Activated naive CD8-positive, alpha-beta T cell (primary cell): ENCODE results near the gene PHACTR3.

Source experiments
- H3K27ac Mint-ChIP-seq: one replicate; pipeline ENCODE4 v1.8.0; 2021; ENCODE audit warnings: mixed read lengths
- H3K27me3 Mint-ChIP-seq: one replicate; pipeline ENCODE4 v1.8.0; 2021; ENCODE audit warnings: mixed read lengths
- H3K36me3 Mint-ChIP-seq: one replicate; pipeline ENCODE4 v1.8.0; 2021; ENCODE audit warnings: mixed read lengths
- H3K4me1 Mint-ChIP-seq: one replicate; pipeline ENCODE4 v1.8.0; 2021; ENCODE audit warnings: low read depth, mixed read lengths
- H3K4me3 Mint-ChIP-seq: one replicate; pipeline ENCODE4 v1.8.0; 2021; ENCODE audit warnings: mild to moderate bottlenecking, mixed read lengths
- H3K9me3 Mint-ChIP-seq: one replicate; pipeline ENCODE4 v1.8.0; 2021; ENCODE audit warnings: low read depth, mixed read lengths

The PHACTR3 gene

DNA sequence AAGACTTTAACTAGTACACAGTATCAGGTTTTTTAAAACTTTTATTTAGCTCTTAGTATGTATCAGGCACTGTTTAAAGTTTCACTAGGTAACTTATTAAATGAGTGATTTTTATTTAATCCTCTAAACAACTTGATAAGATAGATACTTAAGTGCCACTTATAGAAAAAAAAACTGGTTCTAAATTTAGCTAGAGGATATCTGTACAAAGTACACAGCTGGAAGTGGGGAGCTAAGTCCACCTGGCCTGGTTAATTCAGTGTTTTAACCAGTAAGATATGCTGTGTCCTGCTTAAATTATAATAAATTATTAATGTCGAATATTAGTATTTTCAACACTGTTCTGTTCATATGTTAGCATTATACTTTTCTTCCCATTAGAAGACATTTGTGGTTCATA, 291.6 kb downstream of the PHACTR3 start:
- peaks cover 3% of the 10 kb centered on the region for H3K4me1 Mint-ChIP-seq
- H3K27ac Mint-ChIP-seq: no peak overlapping the region
- H3K36me3 Mint-ChIP-seq: peaks cover 8% of the 10 kb centered on the region
- no peak overlapping the region for H3K4me3 Mint-ChIP-seq
- no peaks in the 10 kb centered on the region for H3K27me3 Mint-ChIP-seq
- no peaks in the 10 kb centered on the region for H3K9me3 Mint-ChIP-seq
